MM.1S (cell line): Measurements from ENCODE around the gene ALDOB.

Experiments used
- DNase-seq: peaks from one replicate; pipeline ENCODE4 v3.0.0-alpha.2; 2015
- H2AFZ ChIP-seq: fragments of 300-600 bp; sonication (generic); 2 replicates; pipeline ENCODE4 v1.6.0; 2016; ENCODE audit warnings: antibody characterized with exemption, low read length
- H3F3A ChIP-seq: fragments of 300-600 bp; sonication (generic); 2 replicates; pipeline ENCODE4 v1.6.1; 2016; ENCODE audit warnings: mild to moderate bottlenecking, antibody characterized with exemption, low read length, moderate library complexity, mixed read lengths; ENCODE audit not compliant: insufficient read depth
- H3K27ac ChIP-seq: fragments of 300-600 bp; sonication (generic); 2 replicates; pipeline ENCODE4 v1.5.1; 2016; ENCODE audit warnings: mild to moderate bottlenecking, low read length
- H3K27me3 ChIP-seq: fragments of 300-600 bp; sonication (generic); replicated peaks from 2 replicates; pipeline ENCODE4 v1.6.0; 2016; ENCODE audit warnings: low read length; ENCODE audit not compliant: insufficient read depth
- H3K36me3 ChIP-seq: fragments of 300-600 bp; sonication (generic); replicated peaks from 2 replicates; pipeline ENCODE4 v1.6.1; 2016; ENCODE audit warnings: mild to moderate bottlenecking, low read length, mixed read lengths; ENCODE audit not compliant: insufficient read depth
- H3K4me1 ChIP-seq: fragments of 300-600 bp; sonication (generic); 2 replicates; pipeline ENCODE4 v1.6.1; 2016; ENCODE audit warnings: low read length, mixed read lengths
- H3K4me2 ChIP-seq: fragments of 300-600 bp; sonication (generic); 2 replicates; pipeline ENCODE4 v1.6.0; 2016; ENCODE audit warnings: low read depth, low read length
- H3K4me3 ChIP-seq: fragments of 300-600 bp; sonication (generic); 2 replicates; pipeline ENCODE4 v1.5.1; 2016; ENCODE audit warnings: low read length, mixed read lengths
- H3K79me2 ChIP-seq: fragments of 300-600 bp; sonication (generic); 2 replicates; pipeline ENCODE4 v1.6.1; 2016; ENCODE audit warnings: mixed run types, low read length, mixed read lengths
- H3K9ac ChIP-seq: fragments of 300-600 bp; sonication (generic); 2 replicates; pipeline ENCODE4 v1.6.1; 2016; ENCODE audit warnings: low read length, mixed read lengths
- H3K9me2 ChIP-seq: fragments of 300-600 bp; sonication (generic); replicated peaks from 2 replicates; pipeline ENCODE4 v1.6.1; 2016; ENCODE audit warnings: mild to moderate bottlenecking, low read length, mixed read lengths; ENCODE audit not compliant: insufficient read depth
- H3K9me3 ChIP-seq: fragments of 300-600 bp; sonication (generic); replicated peaks from 2 replicates; pipeline ENCODE4 v1.6.1; 2016; ENCODE audit warnings: mild to moderate bottlenecking, low read length, mixed read lengths; ENCODE audit not compliant: insufficient read depth
- H4K20me1 ChIP-seq: fragments of 300-600 bp; sonication (generic); 2 replicates; pipeline ENCODE4 v1.6.1; 2016; ENCODE audit warnings: mild to moderate bottlenecking, low read length, moderate library complexity, mixed read lengths; ENCODE audit not compliant: insufficient read depth
- CTCF ChIP-seq: fragments of 300-600 bp; sonication (generic); IDR thresholded peaks from 2 replicates; pipeline ENCODE4 v1.5.1; 2016; ENCODE audit warnings: antibody characterized with exemption, low read length, mixed read lengths
- EZH2 ChIP-seq: fragments of 300-600 bp; sonication (generic); optimal IDR thresholded peaks from 2 replicates; pipeline ENCODE3; 2017; ENCODE audit warnings: low read depth, mild to moderate bottlenecking, antibody characterized with exemption, low read length, mixed read lengths
- EZH2phosphoT487 ChIP-seq: fragments of 300-600 bp; sonication (generic); IDR thresholded peaks from 2 replicates; pipeline ENCODE4 v1.6.1; 2018; ENCODE audit warnings: antibody characterized with exemption, low read length

ALDOB gene

GRCh38 chr9:101438523-101438922 is 2.9 kb upstream of the ALDOB start:
- no peak overlapping the region for H3K4me3 ChIP-seq
- TF ChIP-seq EZH2, result no peak
- no peak for TF ChIP-seq EZH2phosphoT487
- TF ChIP-seq CTCF, result no peak
- DNase-seq, result no peak
- H3F3A ChIP-seq, result no peaks in the 10 kb centered on the region
- no peak overlapping the region for H3K9ac ChIP-seq
- no peak overlapping the region for H3K4me2 ChIP-seq
- H4K20me1 ChIP-seq, result no peaks in the 10 kb centered on the region
- no peaks in the 10 kb centered on the region for H3K9me3 ChIP-seq
- no peak overlapping the region for H2AFZ ChIP-seq
- no peaks in the 10 kb centered on the region for H3K9me2 ChIP-seq
- no peaks in the 10 kb centered on the region for H3K36me3 ChIP-seq
- H3K27me3 ChIP-seq, result no peaks in the 10 kb centered on the region
- peaks cover 22% of the 10 kb centered on the region for H3K4me1 ChIP-seq
- H3K27ac ChIP-seq, result no peak overlapping the region
- H3K79me2 ChIP-seq, result no peaks in the 10 kb centered on the region

- no peaks in the 10 kb centered on the region for H3K9me3 ChIP-seq
- H3K4me2 ChIP-seq, result peak overlapping the region; percentile 14; the same call in 1 of the 2 replicates
- H3K79me2 ChIP-seq, result no peaks in the 10 kb centered on the region
- no peak overlapping the region for H2AFZ ChIP-seq
- no peaks in the 10 kb centered on the region for H3F3A ChIP-seq
- TF ChIP-seq EZH2, result no peak
- no peak for TF ChIP-seq EZH2phosphoT487
- TF ChIP-seq CTCF, result no peak
- H4K20me1 ChIP-seq, result no peaks in the 10 kb centered on the region
- no peaks in the 10 kb centered on the region for H3K9me2 ChIP-seq
- H3K4me3 ChIP-seq, result no peak overlapping the region
- H3K27me3 ChIP-seq, result no peaks in the 10 kb centered on the region
- H3K27ac ChIP-seq, result peak overlapping the region; percentile 18; the same call in 1 of the 2 replicates
- peak; percentile 60 for DNase-seq
- no peaks in the 10 kb centered on the region for H3K36me3 ChIP-seq
- peaks cover 22% of the 10 kb centered on the region for H3K4me1 ChIP-seq
- no peak overlapping the region for H3K9ac ChIP-seq
Measured at GRCh38 chr9:101437806-101438232, 2.2 kb upstream of the ALDOB start.

- H3K4me3 ChIP-seq, result no peak overlapping the region
- H3K9me2 ChIP-seq, result no peaks in the 10 kb centered on the region
- H2AFZ ChIP-seq, result no peak overlapping the region
- H3K4me1 ChIP-seq, result peaks cover 44% of the 10 kb centered on the region
- H3K79me2 ChIP-seq, result peaks cover 4% of the 10 kb centered on the region; the same call in 1 of the 2 replicates
- DNase-seq, result no peak
- H3K9me3 ChIP-seq, result no peaks in the 10 kb centered on the region
- H3K27ac ChIP-seq, result no peak overlapping the region
- H3K36me3 ChIP-seq, result no peaks in the 10 kb centered on the region
- no peak for TF ChIP-seq CTCF
- no peaks in the 10 kb centered on the region for H3K27me3 ChIP-seq
- H3F3A ChIP-seq, result no peaks in the 10 kb centered on the region
- no peak overlapping the region; the same call in 1 of the 2 replicates for H3K4me2 ChIP-seq
- H4K20me1 ChIP-seq, result no peaks in the 10 kb centered on the region
- H3K9ac ChIP-seq, result no peak overlapping the region
Measured at GRCh38 chr9:101434998-101435397, 576 bp downstream of the ALDOB start.
